Measurements from ENCODE around the gene SERPIND1. TPM values are rescaled to one million over a fixed set of nuclear protein-coding genes. Genes with fewer than 3 reads are reported as not detected.

Gene SERPIND1
- total and polyA plus RNA-seq, 10 of the 15 experiments (the other 5 are each of a cell fraction or from before 2014, with no cell fraction given): 0.08 to 0.85 (median 0.38) TPM; not detected in 1

DNA sequence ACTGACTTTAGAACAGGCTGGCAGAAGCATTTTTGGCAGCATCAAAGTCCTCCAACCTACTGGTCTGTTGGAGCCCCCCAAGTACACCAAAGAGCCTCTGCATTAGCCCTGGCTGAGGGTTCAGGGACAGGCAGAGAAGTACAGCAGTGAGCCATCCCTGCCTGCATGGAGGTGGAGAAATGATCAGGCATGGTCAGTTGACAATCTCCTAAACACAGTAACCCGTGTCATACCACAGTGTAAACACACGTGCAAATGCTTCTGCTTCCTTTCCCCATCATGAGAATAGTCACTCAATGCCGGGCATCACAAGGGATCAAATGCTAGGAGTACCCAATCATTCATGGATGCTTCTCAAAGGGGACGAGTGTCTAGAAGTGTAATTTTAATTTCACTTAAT is 8.2 kb downstream of the SERPIND1 start:
- ATAC-seq (no peak), FAIRE-seq (no peak), DNase-seq (ENCODE audit: low read depth, low spot score) (no peak)
- Histone ChIP-seq H3K9ac (ENCODE audit: control insufficient read depth, insufficient read depth, low read length) (no peak overlapping the region), H4K20me1 (ENCODE audit: control insufficient read depth, insufficient read depth) (no peaks in the 10 kb centered on the region), H3K27me3 (replicated peaks in 1 of 2; ENCODE audit: control insufficient read depth in 2 of 2, insufficient read depth in 2 of 2, low read length in 1 of 2) (no peaks in the 10 kb centered on the region), H3K79me2 (ENCODE audit: control insufficient read depth, insufficient read depth, low read length) (no peaks in the 10 kb centered on the region), H2AFZ (ENCODE audit: control insufficient read depth, low read depth, low read length) (no peak overlapping the region), H3K4me2 (ENCODE audit: control insufficient read depth, insufficient read depth) (no peak overlapping the region), H3K4me3 (no peak overlapping the region), H3K9me3 (replicated peaks; ENCODE audit: control insufficient read depth, insufficient read depth, low read length) (no peaks in the 10 kb centered on the region), H3K36me3 (ENCODE audit: control insufficient read depth in 2 of 2, insufficient read depth in 2 of 2, low read length in 1 of 2) (peaks cover 2 to 3% of the 10 kb centered on the region in 2 experiments), H3K27ac (ENCODE audit: control insufficient read depth, insufficient read depth) (no peak overlapping the region), H3K4me1 (ENCODE audit: control insufficient read depth, insufficient read depth, low read length) (peaks cover 7% of the 10 kb centered on the region)
- no TSS peak for BruUV-seq (replicated peaks)
- SMC1A ChIA-PET (ENCODE audit: uncharacterized antibody, unreplicated experiment): interaction anchor here (4.5 kb wide), 1 partner anchor 32 kb away, joined by 41 read pairs; no protein-coding TSS in a partner anchor
- intact Hi-C loops (cut with micrococcal nuclease; ENCODE audit: unreplicated experiment): no loop called here
- TF ChIP-seq FOS (IDR thresholded peaks at IDR 0.05; ENCODE audit: borderline replicate concordance, extremely low read depth, insufficient read length): no peak
- RAD21 ChIA-PET (ENCODE audit: unreplicated experiment): interaction anchor here (1.3 to 3.8 kb wide), 2 partner anchors 32 to 176 kb away, joined by 4 to 27 read pairs; no protein-coding TSS in a partner anchor
- POLR2A ChIA-PET: interaction anchor here (1.1 kb wide), 1 partner anchor 31 kb away, joined by 3 read pairs; no protein-coding TSS in a partner anchor
- 96% methylated on average over 4 of the region's 4 CpGs for WGBS (ENCODE audit: insufficient coverage, insufficient replicate concordance, low lambda C conversion rate, missing lambda C conversion rate)
- CTCF ChIA-PET: interaction anchor here (0.5 to 3.6 kb wide), 6 partner anchors 9 to 235 kb away, joined by 3 to 28 read pairs (median 12); partner anchors contain the start of gene SERPIND1
- in situ Hi-C loops (cut with MboI): no loop called here

DNA sequence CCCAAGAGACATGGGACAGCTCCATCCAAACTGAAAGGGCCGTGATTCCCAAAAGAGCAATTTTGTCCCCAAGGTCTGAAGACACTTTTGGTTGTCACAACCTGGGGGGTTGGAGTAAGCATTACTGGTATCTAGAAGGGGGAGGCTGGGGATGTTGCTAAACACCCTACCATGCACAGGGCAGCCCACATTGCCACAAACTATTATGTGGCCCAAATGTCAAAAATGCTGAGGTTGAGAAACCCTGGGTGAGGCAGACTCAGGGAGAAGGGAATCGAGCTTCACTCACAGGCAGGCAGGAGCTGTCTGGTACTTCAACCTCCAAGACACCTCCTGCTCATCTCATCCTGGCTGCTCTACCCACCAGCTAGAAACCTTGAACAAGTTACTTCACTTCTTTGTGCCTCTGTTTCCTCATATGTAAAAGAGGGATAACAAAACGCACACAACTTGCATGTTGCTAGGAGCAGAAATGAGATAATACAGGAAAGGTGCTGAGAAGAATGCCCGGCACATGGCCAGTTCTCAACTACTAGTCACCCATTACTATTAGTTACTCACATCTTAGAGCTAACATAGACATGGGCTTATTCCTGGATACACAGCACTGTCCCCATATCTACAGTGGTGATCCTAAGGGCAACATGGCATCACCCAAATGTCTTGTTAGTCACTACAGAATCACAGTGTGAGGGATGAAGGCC is 8.8 kb downstream of the SERPIND1 start:
- Histone ChIP-seq H3K27ac (ENCODE audit: control insufficient read depth, insufficient read depth) (no peak overlapping the region), H3K9me3 (replicated peaks; ENCODE audit: control insufficient read depth, insufficient read depth, low read length) (no peaks in the 10 kb centered on the region), H3K4me3 (no peak overlapping the region), H3K27me3 (replicated peaks in 1 of 2; ENCODE audit: control insufficient read depth in 2 of 2, insufficient read depth in 2 of 2, low read length in 1 of 2) (no peaks in the 10 kb centered on the region), H3K9ac (ENCODE audit: control insufficient read depth, insufficient read depth, low read length) (no peak overlapping the region), H3K79me2 (ENCODE audit: control insufficient read depth, insufficient read depth, low read length) (no peaks in the 10 kb centered on the region), H3K36me3 (ENCODE audit: control insufficient read depth in 2 of 2, insufficient read depth in 2 of 2, low read length in 1 of 2) (peaks cover 3 to 4% of the 10 kb centered on the region in 2 experiments), H2AFZ (ENCODE audit: control insufficient read depth, low read depth, low read length) (no peak overlapping the region), H3K4me2 (ENCODE audit: control insufficient read depth, insufficient read depth) (no peak overlapping the region), H3K4me1 (ENCODE audit: control insufficient read depth, insufficient read depth, low read length) (peaks cover 7% of the 10 kb centered on the region), H4K20me1 (ENCODE audit: control insufficient read depth, insufficient read depth) (no peaks in the 10 kb centered on the region)
- BruUV-seq (replicated peaks): no TSS peak
- CTCF ChIA-PET: interaction anchor here (0.5 to 3.6 kb wide), 15 partner anchors 10 to 235 kb away, joined by 3 to 28 read pairs (median 5); partner anchors contain the start of gene SERPIND1
- intact Hi-C loops (cut with micrococcal nuclease; ENCODE audit: unreplicated experiment) (no loop called here), in situ Hi-C loops (cut with MboI) (no loop called here)
- ATAC-seq (no peak), FAIRE-seq (no peak), DNase-seq (ENCODE audit: low read depth, low spot score) (no peak)
- RAD21 ChIA-PET (ENCODE audit: unreplicated experiment): interaction anchor here (1.3 to 3.8 kb wide), 4 partner anchors 33 to 177 kb away, joined by 4 to 27 read pairs (median 12); no protein-coding TSS in a partner anchor
- WGBS (ENCODE audit: insufficient coverage, insufficient replicate concordance, low lambda C conversion rate, missing lambda C conversion rate): 99% methylated on average over 4 of the region's 4 CpGs
- POLR2A ChIA-PET: interaction anchor here (0.7 to 1.1 kb wide), 2 partner anchors 32 to 34 kb away, joined by 3 read pairs; no protein-coding TSS in a partner anchor
- SMC1A ChIA-PET (ENCODE audit: uncharacterized antibody, unreplicated experiment): interaction anchor here (1.2 to 4.5 kb wide), 2 partner anchors 33 to 41 kb away, joined by 6 to 41 read pairs; no protein-coding TSS in a partner anchor
- no peak for TF ChIP-seq ESRRA (IDR thresholded peaks at IDR 0.05; ENCODE audit: low read length)
- no peak for TF ChIP-seq KLF5 (IDR thresholded peaks at IDR 0.05; ENCODE audit: partially characterized antibody)
- TF ChIP-seq BCL11A (IDR thresholded peaks at IDR 0.05; ENCODE audit: low read depth, low read length): no peak
- TF ChIP-seq HDAC6 (IDR thresholded peaks at IDR 0.05; ENCODE audit: unreplicated experiment): no peak
- TF ChIP-seq RAD51 (IDR thresholded peaks at IDR 0.05): no peak
- no peak for TF ChIP-seq IKZF2 (IDR thresholded peaks at IDR 0.05)
- TF ChIP-seq SPI1 (IDR thresholded peaks at IDR 0.05; ENCODE audit: borderline replicate concordance, insufficient read depth, low read depth, low read length): no peak
- no peak for TF ChIP-seq NKRF (conservative IDR thresholded peaks at IDR 0.05)
- no peak for TF ChIP-seq WRNIP1 (IDR thresholded peaks at IDR 0.05; ENCODE audit: borderline replicate concordance, low read depth, low read length)
- TF ChIP-seq, protein P1, sequence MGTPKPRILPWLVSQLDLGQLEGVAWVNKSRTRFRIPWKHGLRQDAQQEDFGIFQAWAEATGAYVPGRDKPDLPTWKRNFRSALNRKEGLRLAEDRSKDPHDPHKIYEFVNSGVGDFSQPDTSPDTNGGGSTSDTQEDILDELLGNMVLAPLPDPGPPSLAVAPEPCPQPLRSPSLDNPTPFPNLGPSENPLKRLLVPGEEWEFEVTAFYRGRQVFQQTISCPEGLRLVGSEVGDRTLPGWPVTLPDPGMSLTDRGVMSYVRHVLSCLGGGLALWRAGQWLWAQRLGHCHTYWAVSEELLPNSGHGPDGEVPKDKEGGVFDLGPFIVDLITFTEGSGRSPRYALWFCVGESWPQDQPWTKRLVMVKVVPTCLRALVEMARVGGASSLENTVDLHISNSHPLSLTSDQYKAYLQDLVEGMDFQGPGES (IDR thresholded peaks at IDR 0.05): no peak

All from GM12878 (cell line).